K562 (cell line): ENCODE measurements around the gene MFSD2B. TPM values are rescaled to one million over a fixed set of nuclear protein-coding genes. Genes with fewer than 3 reads are reported as not detected.

ENCODE experiments used
- EP300 ChIP-seq: IDR thresholded peaks from 2 replicates; pipeline ENCODE4 v1.6.1; 2012; ENCODE audit warnings: low read length, improper control_type of control experiment
- ETV6 ChIP-seq, 3 experiments: fragments of 150-350 bp in 1 of 3; sonication (generic) in 1 of 3; formaldehyde crosslinking in 1 of 3; IDR thresholded peaks; 2 replicates each; pipeline versions ENCODE4 v1.6.1 to v1.8.0; 2014 to 2022; ENCODE audit warnings: borderline replicate concordance in 2 of 3, low read depth in 2 of 3, antibody characterized with exemption in 1 of 3, low read length in 1 of 3, mild to moderate bottlenecking in 1 of 3, missing genetic modification reagents in 1 of 3
- FOS ChIP-seq: IDR thresholded peaks from 3 replicates; pipeline ENCODE4 v1.6.1; 2011; ENCODE audit not compliant: insufficient read length; ENCODE audit errors: extremely low read depth
- HDAC1 ChIP-seq, 2 experiments: fragments of 450-650 bp; IDR thresholded peaks; 2 replicates each; pipeline ENCODE4 v1.6.1; 2016 to 2017; ENCODE audit warnings: inconsistent platforms in 1 of 2, mild to moderate bottlenecking in 1 of 2, moderate library complexity in 1 of 2
- HEY1 ChIP-seq: fragments of 250-450 bp; sonication (Bioruptor Pico); IDR thresholded peaks from 2 replicates; pipeline ENCODE4 v1.5.0; 2020; ENCODE audit warnings: mild to moderate bottlenecking, moderate library complexity, borderline replicate concordance
- HLTF ChIP-seq: fragments of 450-650 bp; IDR thresholded peaks from 2 replicates; pipeline ENCODE4 v1.6.1; 2016
- KDM2B ChIP-seq: fragments of 250-450 bp; sonication (Bioruptor Pico); IDR thresholded peaks from 2 replicates; pipeline ENCODE4 v1.8.0; 2021; ENCODE audit warnings: mild to moderate bottlenecking, moderate library complexity
- L3MBTL2 ChIP-seq: fragments of 450-650 bp; IDR thresholded peaks from 2 replicates; pipeline ENCODE4 v1.6.1; 2016; ENCODE audit warnings: mild to moderate bottlenecking, moderate library complexity
- POLR3G ChIP-seq: IDR thresholded peaks from 2 replicates; pipeline ENCODE4 v1.6.1; 2011; ENCODE audit not compliant: insufficient read length, insufficient replicate concordance; ENCODE audit errors: extremely low read depth
- PYGO2 ChIP-seq: fragments of 450-650 bp; IDR thresholded peaks from 2 replicates; pipeline ENCODE4 v1.6.1; 2016; ENCODE audit warnings: mild to moderate bottlenecking, missing genetic modification characterization, moderate library complexity, missing compliant biosample characterization
- TRIM24 ChIP-seq, 2 experiments: fragments of 450-650 bp; IDR thresholded peaks; 2 replicates each; pipeline ENCODE4 v1.6.1; 2016
- polyA plus RNA-seq, 8 experiments: library from polyadenylated mRNA; depleted of rRNA in 4 of 8; stranded (reverse) in 5 of 8; unstranded in 3 of 8; fragments of >200 nt; fragmentation: Nextera tagmentation in 2 of 8; fragmentation: Illumina TruSeq in 1 of 8; extraction: Ambion mirVana in 2 of 8; extraction: Trizol in 1 of 8; gene quantifications; 2 replicates each; pipeline versions ENCODE4 v1.2.1 to v1.2.3, GENCODE V29; 2011 to 2014; ENCODE audit warnings: inconsistent platforms in 1 of 8, missing spikeins in 1 of 8
- total RNA-seq, 7 experiments: library from RNA; depleted of rRNA in 6 of 7; stranded (reverse); fragments of >200 nt in 6 of 7; fragmentation: Illumina TruSeq in 2 of 7; extraction: Trizol in 2 of 7; gene quantifications; 2 replicates each; pipeline versions ENCODE4 v1.2.1 to v1.2.3, GENCODE V29; 2011 to 2021; ENCODE audit warnings: low replicate concordance in 1 of 7
- TF ChIP-seq, protein P1 (sequence below): sonication (generic); formaldehyde crosslinking; IDR thresholded peaks from 2 replicates; pipeline ENCODE4 v1.8.1; 2023; ENCODE audit warnings: mild to moderate bottlenecking, missing genetic modification reagents, moderate library complexity
- TF ChIP-seq, protein P2 (sequence below): fragments of 450-650 bp; IDR thresholded peaks from 2 replicates; pipeline ENCODE4 v1.6.1; 2016; ENCODE audit warnings: missing biosample characterization, missing genetic modification characterization
- TF ChIP-seq, protein P3 (sequence below): fragments of 450-650 bp; formaldehyde crosslinking; IDR thresholded peaks from 2 replicates; pipeline ENCODE4 v1.4.0; 2020; ENCODE audit warnings: mild to moderate bottlenecking
- TF ChIP-seq, protein P4 (sequence below): sonication (generic); formaldehyde crosslinking; IDR thresholded peaks from 2 replicates; pipeline ENCODE4 v1.8.0; 2022; ENCODE audit warnings: missing genetic modification reagents, mild to moderate bottlenecking, borderline replicate concordance
- TF ChIP-seq, protein P5 (sequence below): fragments of 250-450 bp; sonication (Bioruptor Pico); IDR thresholded peaks from 2 replicates; pipeline ENCODE4 v1.8.0; 2021; ENCODE audit warnings: mild to moderate bottlenecking, moderate library complexity
- TF ChIP-seq, protein P6 (sequence below): fragments of 450-650 bp; IDR thresholded peaks from 2 replicates; pipeline ENCODE4 v1.6.1; 2017; ENCODE audit warnings: antibody characterized with exemption, mild to moderate bottlenecking

The MFSD2B gene
- total and polyA plus RNA-seq, 9 of the 15 experiments (the other 6 are each of a cell fraction or from before 2014, with no cell fraction given) = 2.6 to 10.9 (median 6.8) TPM

DNA sequence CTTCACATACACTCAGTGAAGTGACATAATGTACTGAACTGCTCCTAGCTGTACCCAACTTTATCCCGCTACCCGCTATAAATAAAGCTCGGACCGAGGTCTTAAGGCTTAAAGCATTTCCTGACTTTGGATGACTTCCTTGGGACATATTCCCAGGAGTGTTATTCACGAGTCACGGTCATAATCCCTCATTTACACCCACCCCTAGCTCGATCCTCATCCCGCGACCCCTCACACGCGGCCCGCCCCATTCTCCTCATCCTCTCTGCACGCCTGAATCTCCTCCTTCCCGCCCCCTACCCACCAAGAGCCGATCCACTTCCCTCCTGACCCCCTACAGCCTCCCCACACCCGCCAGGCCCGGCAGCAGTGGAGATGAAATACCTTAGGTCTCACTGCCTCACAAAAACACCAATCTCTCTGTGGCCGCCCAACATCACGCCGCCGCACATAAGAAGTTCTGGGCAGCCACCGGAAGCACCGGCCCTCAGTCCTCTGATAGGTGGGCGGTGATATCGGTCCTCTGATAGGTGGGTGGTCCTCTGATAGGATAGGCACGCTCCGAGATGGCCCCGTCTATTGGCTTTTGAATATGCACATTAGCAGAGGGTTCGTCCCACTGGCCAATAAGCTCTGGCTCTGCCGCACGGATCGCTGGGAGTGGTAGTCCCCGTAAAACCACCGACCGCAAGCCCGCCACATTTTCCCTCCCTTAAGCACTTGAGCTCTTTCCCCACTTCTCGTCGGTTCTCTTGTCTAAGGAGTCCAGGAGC, 37.2 kb downstream of the MFSD2B start, which contains the start of gene WDCP (continued):
- TF ChIP-seq, protein P1, sequence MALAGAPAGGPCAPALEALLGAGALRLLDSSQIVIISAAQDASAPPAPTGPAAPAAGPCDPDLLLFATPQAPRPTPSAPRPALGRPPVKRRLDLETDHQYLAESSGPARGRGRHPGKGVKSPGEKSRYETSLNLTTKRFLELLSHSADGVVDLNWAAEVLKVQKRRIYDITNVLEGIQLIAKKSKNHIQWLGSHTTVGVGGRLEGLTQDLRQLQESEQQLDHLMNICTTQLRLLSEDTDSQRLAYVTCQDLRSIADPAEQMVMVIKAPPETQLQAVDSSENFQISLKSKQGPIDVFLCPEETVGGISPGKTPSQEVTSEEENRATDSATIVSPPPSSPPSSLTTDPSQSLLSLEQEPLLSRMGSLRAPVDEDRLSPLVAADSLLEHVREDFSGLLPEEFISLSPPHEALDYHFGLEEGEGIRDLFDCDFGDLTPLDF (CRISPR knock-in tag) = no peak
- TF ChIP-seq, protein P2, sequence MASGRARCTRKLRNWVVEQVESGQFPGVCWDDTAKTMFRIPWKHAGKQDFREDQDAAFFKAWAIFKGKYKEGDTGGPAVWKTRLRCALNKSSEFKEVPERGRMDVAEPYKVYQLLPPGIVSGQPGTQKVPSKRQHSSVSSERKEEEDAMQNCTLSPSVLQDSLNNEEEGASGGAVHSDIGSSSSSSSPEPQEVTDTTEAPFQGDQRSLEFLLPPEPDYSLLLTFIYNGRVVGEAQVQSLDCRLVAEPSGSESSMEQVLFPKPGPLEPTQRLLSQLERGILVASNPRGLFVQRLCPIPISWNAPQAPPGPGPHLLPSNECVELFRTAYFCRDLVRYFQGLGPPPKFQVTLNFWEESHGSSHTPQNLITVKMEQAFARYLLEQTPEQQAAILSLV (tag) = no peak
- TF ChIP-seq TRIM24 (IDR thresholded peaks at IDR 0.05) (peak; percentile 22 to 37; a peak in 1 of 4 replicates), PYGO2 (tag) (no peak), ETV6 (IDR thresholded peaks at IDR 0.05; ENCODE audit: borderline replicate concordance in 1 of 2, low read depth in 2 of 2, low read length in 1 of 2) (no peak), ETV6 (CRISPR knock-in tag; IDR thresholded peaks at IDR 0.05; ENCODE audit: borderline replicate concordance) (no peak), HLTF (peak; percentile 77), HEY1 (no peak), EP300 (0 out of 2 replicates have a peak, but pooled peaks have one; percentile 14), HDAC1 (IDR thresholded peaks at IDR 0.05) (peak in 1 of 2 experiments; percentile 97; a peak in 2 of 4 replicates), POLR3G (no peak), FOS (peak; percentile 97), L3MBTL2 (peak; percentile 65), KDM2B (no peak)
- TF ChIP-seq, protein P3, sequence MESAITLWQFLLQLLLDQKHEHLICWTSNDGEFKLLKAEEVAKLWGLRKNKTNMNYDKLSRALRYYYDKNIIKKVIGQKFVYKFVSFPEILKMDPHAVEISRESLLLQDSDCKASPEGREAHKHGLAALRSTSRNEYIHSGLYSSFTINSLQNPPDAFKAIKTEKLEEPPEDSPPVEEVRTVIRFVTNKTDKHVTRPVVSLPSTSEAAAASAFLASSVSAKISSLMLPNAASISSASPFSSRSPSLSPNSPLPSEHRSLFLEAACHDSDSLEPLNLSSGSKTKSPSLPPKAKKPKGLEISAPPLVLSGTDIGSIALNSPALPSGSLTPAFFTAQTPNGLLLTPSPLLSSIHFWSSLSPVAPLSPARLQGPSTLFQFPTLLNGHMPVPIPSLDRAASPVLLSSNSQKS (CRISPR knock-in tag) = no peak
- TF ChIP-seq, protein P4, sequence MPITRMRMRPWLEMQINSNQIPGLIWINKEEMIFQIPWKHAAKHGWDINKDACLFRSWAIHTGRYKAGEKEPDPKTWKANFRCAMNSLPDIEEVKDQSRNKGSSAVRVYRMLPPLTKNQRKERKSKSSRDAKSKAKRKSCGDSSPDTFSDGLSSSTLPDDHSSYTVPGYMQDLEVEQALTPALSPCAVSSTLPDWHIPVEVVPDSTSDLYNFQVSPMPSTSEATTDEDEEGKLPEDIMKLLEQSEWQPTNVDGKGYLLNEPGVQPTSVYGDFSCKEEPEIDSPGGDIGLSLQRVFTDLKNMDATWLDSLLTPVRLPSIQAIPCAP (CRISPR knock-in tag) = no peak
- TF ChIP-seq, protein P5, sequence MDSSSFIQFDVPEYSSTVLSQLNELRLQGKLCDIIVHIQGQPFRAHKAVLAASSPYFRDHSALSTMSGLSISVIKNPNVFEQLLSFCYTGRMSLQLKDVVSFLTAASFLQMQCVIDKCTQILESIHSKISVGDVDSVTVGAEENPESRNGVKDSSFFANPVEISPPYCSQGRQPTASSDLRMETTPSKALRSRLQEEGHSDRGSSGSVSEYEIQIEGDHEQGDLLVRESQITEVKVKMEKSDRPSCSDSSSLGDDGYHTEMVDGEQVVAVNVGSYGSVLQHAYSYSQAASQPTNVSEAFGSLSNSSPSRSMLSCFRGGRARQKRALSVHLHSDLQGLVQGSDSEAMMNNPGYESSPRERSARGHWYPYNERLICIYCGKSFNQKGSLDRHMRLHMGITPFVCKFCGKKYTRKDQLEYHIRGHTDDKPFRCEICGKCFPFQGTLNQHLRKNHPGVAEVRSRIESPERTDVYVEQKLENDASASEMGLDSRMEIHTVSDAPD (CRISPR knock-in tag) = no peak
- TF ChIP-seq, protein P6, sequence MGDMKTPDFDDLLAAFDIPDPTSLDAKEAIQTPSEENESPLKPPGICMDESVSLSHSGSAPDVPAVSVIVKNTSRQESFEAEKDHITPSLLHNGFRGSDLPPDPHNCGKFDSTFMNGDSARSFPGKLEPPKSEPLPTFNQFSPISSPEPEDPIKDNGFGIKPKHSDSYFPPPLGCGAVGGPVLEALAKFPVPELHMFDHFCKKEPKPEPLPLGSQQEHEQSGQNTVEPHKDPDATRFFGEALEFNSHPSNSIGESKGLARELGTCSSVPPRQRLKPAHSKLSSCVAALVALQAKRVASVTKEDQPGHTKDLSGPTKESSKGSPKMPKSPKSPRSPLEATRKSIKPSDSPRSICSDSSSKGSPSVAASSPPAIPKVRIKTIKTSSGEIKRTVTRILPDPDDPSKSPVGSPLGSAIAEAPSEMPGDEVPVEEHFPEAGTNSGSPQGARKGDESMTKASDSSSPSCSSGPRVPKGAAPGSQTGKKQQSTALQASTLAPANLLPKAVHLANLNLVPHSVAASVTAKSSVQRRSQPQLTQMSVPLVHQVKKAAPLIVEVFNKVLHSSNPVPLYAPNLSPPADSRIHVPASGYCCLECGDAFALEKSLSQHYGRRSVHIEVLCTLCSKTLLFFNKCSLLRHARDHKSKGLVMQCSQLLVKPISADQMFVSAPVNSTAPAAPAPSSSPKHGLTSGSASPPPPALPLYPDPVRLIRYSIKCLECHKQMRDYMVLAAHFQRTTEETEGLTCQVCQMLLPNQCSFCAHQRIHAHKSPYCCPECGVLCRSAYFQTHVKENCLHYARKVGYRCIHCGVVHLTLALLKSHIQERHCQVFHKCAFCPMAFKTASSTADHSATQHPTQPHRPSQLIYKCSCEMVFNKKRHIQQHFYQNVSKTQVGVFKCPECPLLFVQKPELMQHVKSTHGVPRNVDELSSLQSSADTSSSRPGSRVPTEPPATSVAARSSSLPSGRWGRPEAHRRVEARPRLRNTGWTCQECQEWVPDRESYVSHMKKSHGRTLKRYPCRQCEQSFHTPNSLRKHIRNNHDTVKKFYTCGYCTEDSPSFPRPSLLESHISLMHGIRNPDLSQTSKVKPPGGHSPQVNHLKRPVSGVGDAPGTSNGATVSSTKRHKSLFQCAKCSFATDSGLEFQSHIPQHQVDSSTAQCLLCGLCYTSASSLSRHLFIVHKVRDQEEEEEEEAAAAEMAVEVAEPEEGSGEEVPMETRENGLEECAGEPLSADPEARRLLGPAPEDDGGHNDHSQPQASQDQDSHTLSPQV = no peak
